ENCODE measurements around the gene GPC6.

The GPC6 gene

DNA sequence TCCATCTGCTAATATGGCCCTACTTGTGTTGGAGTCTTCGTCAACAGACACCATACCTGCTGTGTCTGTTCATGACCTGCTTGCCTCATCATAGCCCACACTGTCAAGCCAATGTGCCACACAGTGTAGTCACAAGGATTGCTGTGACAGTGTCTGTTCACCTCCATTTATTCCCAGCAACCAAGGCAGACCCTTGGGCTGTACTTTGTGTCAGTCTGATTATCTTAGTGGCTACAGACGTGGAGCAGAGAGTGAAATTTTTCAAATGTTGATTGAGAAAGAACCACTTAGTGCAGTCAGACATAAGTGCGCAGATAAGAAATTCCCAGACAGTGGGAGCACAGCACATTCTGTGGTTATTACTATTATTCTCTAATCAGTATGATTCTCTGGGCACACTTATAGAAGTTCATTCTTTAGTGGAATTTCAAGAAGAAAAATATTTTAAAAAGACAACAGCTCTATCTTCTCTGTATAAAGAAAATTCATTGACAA is 184.6 kb downstream of the GPC6 start:
- H3K4me1 ChIP-seq (ENCODE audit: insufficient read depth, low read length): peaks cover 11% of the 10 kb centered on the region; the same call in 1 of the 2 replicates
- H3K9me3 ChIP-seq (ENCODE audit: control insufficient read depth, insufficient read depth, low read length): no peaks in the 10 kb centered on the region
- no peaks in the 10 kb centered on the region for H3K36me3 ChIP-seq (ENCODE audit: insufficient read depth, low read length)

GRCh38 chr13:93412676-93413075 is 186.1 kb downstream of the GPC6 start:
- Histone ChIP-seq H3K4me1 (ENCODE audit: insufficient read depth, low read length) (peaks cover 11% of the 10 kb centered on the region; the same call in 1 of the 2 replicates), H3K36me3 (ENCODE audit: insufficient read depth, low read length) (no peaks in the 10 kb centered on the region), H3K9ac (ENCODE audit: low read depth, low read length) (no peak overlapping the region), H3K9me3 (ENCODE audit: control insufficient read depth, insufficient read depth, low read length) (no peaks in the 10 kb centered on the region)

More for the DNA sequence above, 184.6 kb downstream of the GPC6 start:
- no peak overlapping the region for H3K9ac ChIP-seq (ENCODE audit: low read depth, low read length)

DNA sequence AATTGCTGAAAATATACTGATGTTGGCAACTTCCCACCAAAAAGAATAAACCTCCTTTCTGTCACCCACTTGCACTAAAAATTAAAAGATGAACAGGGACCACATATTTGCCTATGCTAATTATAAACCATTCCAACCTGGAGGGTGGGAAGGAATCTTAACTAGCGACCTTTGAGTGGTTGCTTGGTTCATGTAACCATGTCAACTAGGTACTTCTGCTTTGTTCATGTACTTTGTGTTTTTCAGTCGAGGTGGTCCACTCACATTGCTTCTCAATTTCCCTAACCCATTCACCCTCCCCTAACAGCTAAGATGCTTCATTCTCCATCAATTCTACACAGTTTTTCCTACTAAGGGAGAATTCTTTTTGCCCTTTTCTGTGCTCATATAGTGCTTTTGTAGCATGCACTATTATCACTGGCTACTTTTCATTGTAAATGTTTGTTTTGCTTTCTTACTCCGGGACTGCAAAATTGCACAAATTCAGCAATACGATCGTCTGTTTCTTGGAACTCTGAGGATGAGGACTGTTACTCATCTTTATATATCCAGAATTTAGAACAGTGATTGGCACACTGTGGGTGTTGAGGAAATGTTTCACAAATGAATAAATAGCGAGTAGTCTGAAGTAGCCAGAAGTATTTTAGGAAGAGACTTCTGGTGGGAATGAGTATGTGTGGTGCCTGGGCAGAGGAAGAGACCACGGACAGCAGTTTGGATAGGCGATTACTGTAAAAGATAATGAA is 187.5 kb downstream of the GPC6 start:
- no peaks in the 10 kb centered on the region for H3K36me3 ChIP-seq (ENCODE audit: insufficient read depth, low read length)
- peaks cover 13% of the 10 kb centered on the region; the same call in 1 of the 2 replicates for H3K4me1 ChIP-seq (ENCODE audit: insufficient read depth, low read length)
- H3K9ac ChIP-seq (ENCODE audit: low read depth, low read length): no peak overlapping the region
- H3K9me3 ChIP-seq (ENCODE audit: control insufficient read depth, insufficient read depth, low read length): no peaks in the 10 kb centered on the region

DNA sequence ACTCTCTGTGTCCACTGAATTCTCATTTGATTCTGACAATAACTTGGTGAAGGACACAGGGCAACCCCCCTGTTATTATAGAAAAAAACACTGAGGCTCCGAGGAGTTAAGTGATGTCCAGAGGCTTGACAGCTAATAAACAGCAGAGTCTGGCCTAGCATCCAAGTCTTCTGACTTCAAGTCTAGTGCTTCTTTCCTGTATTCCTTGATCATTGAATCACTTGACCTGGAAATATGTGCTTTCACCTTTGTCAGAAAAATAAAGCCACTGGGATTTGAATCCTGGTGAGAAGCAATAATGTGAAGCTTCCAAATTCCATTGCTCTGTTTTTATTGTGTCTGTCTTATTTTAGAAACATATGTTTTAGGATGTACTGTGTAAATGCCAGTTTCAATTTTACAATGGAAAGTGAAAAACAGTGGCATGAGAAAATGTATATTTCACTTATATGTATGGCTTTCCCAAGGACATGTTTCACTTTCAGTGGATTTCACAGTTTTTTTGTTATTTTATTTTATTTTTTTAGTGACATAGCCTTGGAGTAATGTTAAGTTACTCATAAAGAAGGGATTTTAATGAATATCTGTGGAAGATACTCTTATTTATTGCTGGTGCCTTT is 190.2 kb downstream of the GPC6 start:
- H3K9ac ChIP-seq (ENCODE audit: low read depth, low read length): no peak overlapping the region

DNA sequence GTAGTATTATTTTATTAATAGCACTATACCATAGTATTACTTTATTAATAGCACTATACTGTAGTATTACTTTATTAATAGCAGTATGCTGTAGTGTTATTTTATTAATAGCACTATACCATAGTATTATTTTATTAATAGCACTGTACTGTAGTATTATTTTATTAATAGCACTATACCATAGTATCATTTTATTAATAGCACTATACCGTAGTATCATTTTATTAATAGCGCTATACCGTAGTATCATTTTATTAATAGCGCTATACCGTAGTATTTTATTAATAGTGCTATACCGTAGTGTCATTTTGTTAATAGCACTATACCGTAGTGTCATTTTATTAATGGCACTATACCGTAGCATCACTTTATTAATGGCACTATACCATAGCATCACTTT is 191.8 kb downstream of the GPC6 start:
- Histone ChIP-seq H3K9ac (ENCODE audit: low read depth, low read length) (no peak overlapping the region), H3K4me1 (ENCODE audit: insufficient read depth, low read length) (peaks cover 17% of the 10 kb centered on the region), H3K36me3 (ENCODE audit: insufficient read depth, low read length) (no peaks in the 10 kb centered on the region), H3K9me3 (ENCODE audit: control insufficient read depth, insufficient read depth, low read length) (no peaks in the 10 kb centered on the region)

More for the DNA sequence above, 190.2 kb downstream of the GPC6 start:
- no peaks in the 10 kb centered on the region for H3K9me3 ChIP-seq (ENCODE audit: control insufficient read depth, insufficient read depth, low read length)
- H3K36me3 ChIP-seq (ENCODE audit: insufficient read depth, low read length): no peaks in the 10 kb centered on the region
- peaks cover 17% of the 10 kb centered on the region for H3K4me1 ChIP-seq (ENCODE audit: insufficient read depth, low read length)

GRCh38 chr13:93420206-93420605 is 193.6 kb downstream of the GPC6 start:
- Histone ChIP-seq H3K4me1 (ENCODE audit: insufficient read depth, low read length) (peaks cover 7% of the 10 kb centered on the region), H3K36me3 (ENCODE audit: insufficient read depth, low read length) (no peaks in the 10 kb centered on the region), H3K9ac (ENCODE audit: low read depth, low read length) (no peak overlapping the region), H3K9me3 (ENCODE audit: control insufficient read depth, insufficient read depth, low read length) (no peaks in the 10 kb centered on the region)

GRCh38 chr13:93420887-93421286 is 194.3 kb downstream of the GPC6 start:
- Histone ChIP-seq H3K9ac (ENCODE audit: low read depth, low read length) (no peak overlapping the region), H3K9me3 (ENCODE audit: control insufficient read depth, insufficient read depth, low read length) (no peaks in the 10 kb centered on the region), H3K36me3 (ENCODE audit: insufficient read depth, low read length) (no peaks in the 10 kb centered on the region), H3K4me1 (ENCODE audit: insufficient read depth, low read length) (peaks cover 7% of the 10 kb centered on the region)

GRCh38 chr13:93422980-93423543 is 196.5 kb downstream of the GPC6 start:
- peaks cover 7% of the 10 kb centered on the region for H3K4me1 ChIP-seq (ENCODE audit: insufficient read depth, low read length)
- H3K36me3 ChIP-seq (ENCODE audit: insufficient read depth, low read length): no peaks in the 10 kb centered on the region
- H3K9ac ChIP-seq (ENCODE audit: low read depth, low read length): no peak overlapping the region
- H3K9me3 ChIP-seq (ENCODE audit: control insufficient read depth, insufficient read depth, low read length): no peaks in the 10 kb centered on the region

GRCh38 chr13:93425411-93425810 is 198.8 kb downstream of the GPC6 start:
- Histone ChIP-seq H3K36me3 (ENCODE audit: insufficient read depth, low read length) (no peaks in the 10 kb centered on the region), H3K9ac (ENCODE audit: low read depth, low read length) (no peak overlapping the region), H3K9me3 (ENCODE audit: control insufficient read depth, insufficient read depth, low read length) (no peaks in the 10 kb centered on the region), H3K4me1 (ENCODE audit: insufficient read depth, low read length) (no peaks in the 10 kb centered on the region; the same call in 1 of the 2 replicates)

GRCh38 chr13:93430381-93430780 is 203.8 kb downstream of the GPC6 start:
- Histone ChIP-seq H3K36me3 (ENCODE audit: insufficient read depth, low read length) (no peaks in the 10 kb centered on the region), H3K9me3 (ENCODE audit: control insufficient read depth, insufficient read depth, low read length) (no peaks in the 10 kb centered on the region), H3K9ac (ENCODE audit: low read depth, low read length) (no peak overlapping the region), H3K4me1 (ENCODE audit: insufficient read depth, low read length) (no peaks in the 10 kb centered on the region)

DNA sequence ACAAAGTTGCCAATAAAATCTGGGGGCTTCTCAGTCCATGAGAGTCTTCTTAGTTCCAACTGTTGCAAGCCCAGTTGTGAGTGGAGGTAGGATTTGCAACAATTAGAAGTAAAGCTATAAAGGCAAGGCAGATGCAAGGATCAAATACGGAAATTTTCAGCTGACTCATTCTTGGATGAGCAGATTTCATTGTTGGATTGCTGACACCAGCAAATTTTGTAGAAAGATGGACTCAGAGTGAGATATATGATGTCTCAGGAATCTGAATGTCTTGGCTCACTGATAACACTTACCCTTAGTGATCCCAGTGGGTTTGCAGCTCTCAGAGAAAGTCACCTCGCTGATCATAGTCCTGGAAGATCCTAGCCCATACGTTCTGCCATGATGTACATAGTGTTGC is 209.0 kb downstream of the GPC6 start:
- Histone ChIP-seq H3K9me3 (ENCODE audit: control insufficient read depth, insufficient read depth, low read length) (no peaks in the 10 kb centered on the region; the same call in 1 of the 2 replicates), H3K9ac (ENCODE audit: low read depth, low read length) (no peak overlapping the region), H3K36me3 (ENCODE audit: insufficient read depth, low read length) (no peaks in the 10 kb centered on the region), H3K4me1 (ENCODE audit: insufficient read depth, low read length) (no peaks in the 10 kb centered on the region)

- no peak overlapping the region for H3K9ac ChIP-seq (ENCODE audit: low read depth, low read length)
- no peaks in the 10 kb centered on the region for H3K4me1 ChIP-seq (ENCODE audit: insufficient read depth, low read length)
- no peaks in the 10 kb centered on the region for H3K36me3 ChIP-seq (ENCODE audit: insufficient read depth, low read length)
- H3K9me3 ChIP-seq (ENCODE audit: control insufficient read depth, insufficient read depth, low read length): no peaks in the 10 kb centered on the region; the same call in 1 of the 2 replicates
Measured at GRCh38 chr13:93437081-93437480, 210.5 kb downstream of the GPC6 start.

- Histone ChIP-seq H3K9me3 (ENCODE audit: control insufficient read depth, insufficient read depth, low read length) (no peaks in the 10 kb centered on the region), H3K4me1 (ENCODE audit: insufficient read depth, low read length) (no peaks in the 10 kb centered on the region), H3K9ac (ENCODE audit: low read depth, low read length) (no peak overlapping the region), H3K36me3 (ENCODE audit: insufficient read depth, low read length) (no peaks in the 10 kb centered on the region)
Measured at GRCh38 chr13:93446238-93446637, 219.6 kb downstream of the GPC6 start.

DNA sequence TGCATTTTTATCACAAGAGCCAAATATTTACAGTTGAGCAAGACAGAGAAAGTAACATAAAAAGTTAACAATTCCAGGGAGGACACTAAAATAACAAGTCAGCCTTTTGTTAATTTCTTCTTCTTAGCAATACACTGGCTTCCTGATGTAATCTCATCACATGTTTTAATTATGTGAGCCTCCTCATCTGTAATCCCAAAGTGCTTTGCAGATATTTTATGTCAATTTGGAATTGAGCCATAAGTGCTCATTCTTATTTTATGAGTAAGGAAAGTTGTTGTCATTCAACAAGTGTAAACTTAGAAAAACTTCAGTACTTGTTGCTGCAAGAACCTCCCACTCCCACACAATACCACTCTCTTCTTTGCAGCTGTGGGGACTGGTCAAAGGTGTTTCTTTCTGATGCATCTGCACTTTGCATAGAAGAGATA is 223.6 kb downstream of the GPC6 start:
- Histone ChIP-seq H3K9ac (ENCODE audit: low read depth, low read length) (no peak overlapping the region), H3K4me1 (ENCODE audit: insufficient read depth, low read length) (no peaks in the 10 kb centered on the region), H3K9me3 (ENCODE audit: control insufficient read depth, insufficient read depth, low read length) (no peaks in the 10 kb centered on the region), H3K36me3 (ENCODE audit: insufficient read depth, low read length) (no peaks in the 10 kb centered on the region)
